ENCODE data around the gene SIDT2.

The SIDT2 gene

GRCh38 chr11:117230286-117230961, 51.9 kb downstream of the SIDT2 start:
- Histone ChIP-seq H3K4me3 (ENCODE audit: low read depth in 1 of 2, low read length in 2 of 2) (peak overlapping the region in 1 of 2 donors; percentile 95), H3K36me3 (ENCODE audit: insufficient read depth, low read length) (peaks cover 37% of the 10 kb centered on the region), H3K9ac (ENCODE audit: low read length) (no peak overlapping the region), H3K9me3 (ENCODE audit: low read length) (no peaks in the 10 kb centered on the region), H3K27ac (ENCODE audit: low read depth, low read length) (no peak overlapping the region), H3K27me3 (ENCODE audit: control insufficient read depth in 1 of 2, insufficient read depth in 2 of 2, low read length in 2 of 2) (no peaks in the 10 kb centered on the region), H3K4me1 (ENCODE audit: insufficient read depth, low read length) (peaks cover 21% of the 10 kb centered on the region)

DNA sequence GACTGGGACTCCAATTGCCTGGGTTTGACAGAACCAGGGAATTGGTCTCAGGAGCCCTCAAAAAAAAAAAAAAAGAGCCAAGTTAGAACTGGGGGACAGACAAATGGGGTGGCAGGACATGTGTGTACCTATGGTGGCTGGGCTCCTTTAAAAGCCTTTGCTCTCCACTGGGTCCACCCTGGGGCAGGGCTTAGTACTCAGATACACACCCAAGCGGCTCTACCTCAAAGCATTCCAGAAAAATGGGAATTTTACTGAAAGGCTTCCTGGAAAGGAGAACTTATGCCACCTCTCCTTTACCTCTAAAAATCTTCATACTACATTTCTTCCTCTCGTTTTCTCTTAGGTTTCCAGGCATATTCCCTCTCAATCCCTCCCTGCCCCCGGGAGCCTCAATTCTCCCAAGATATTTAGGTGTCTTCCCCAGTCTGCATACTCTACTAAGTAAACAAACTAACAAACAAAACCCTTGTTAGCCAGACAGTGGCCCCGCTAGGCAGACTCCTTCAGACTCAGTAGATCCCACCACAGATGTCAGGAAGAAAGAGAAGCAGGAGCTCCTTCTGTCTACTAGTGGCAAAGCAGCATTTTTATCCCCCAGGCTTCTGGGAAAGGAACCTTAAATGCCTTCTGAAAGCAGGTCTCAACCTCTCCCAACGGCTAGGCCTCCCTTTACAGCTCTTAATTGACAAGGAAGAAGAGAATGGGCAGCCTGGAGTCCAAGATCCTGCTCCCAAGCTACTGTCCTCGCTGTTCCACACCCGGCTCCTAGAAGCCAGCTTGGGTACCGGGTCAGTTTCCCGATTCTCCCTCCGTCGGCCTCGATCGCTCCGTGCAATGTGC, 52.7 kb downstream of the SIDT2 start:
- H3K4me1 ChIP-seq (ENCODE audit: insufficient read depth, low read length), result peaks cover 21% of the 10 kb centered on the region

DNA sequence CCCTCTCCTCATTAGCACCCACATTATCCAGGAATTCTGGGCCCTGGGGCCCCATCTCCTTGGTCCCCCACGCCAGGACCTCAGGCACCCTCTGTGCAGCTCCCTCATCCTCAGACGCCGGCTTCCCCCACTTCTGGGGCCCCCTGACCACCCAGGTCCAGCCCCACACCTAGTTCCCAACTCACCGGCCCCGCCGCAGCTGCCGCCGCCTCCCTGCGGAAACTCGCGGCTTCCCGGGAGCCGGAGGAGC, 53.2 kb downstream of the SIDT2 start, which contains the start of gene PCSK7:
Gene PCSK7, minus strand, starts transcription at position 232 of the 250 bp plus-strand sequence. CDS start 2,229 bp downstream, outside the sequence.
- Histone ChIP-seq H3K9me3 (ENCODE audit: low read length) (no peaks in the 10 kb centered on the region), H3K27me3 (ENCODE audit: control insufficient read depth in 1 of 2, insufficient read depth in 2 of 2, low read length in 2 of 2) (no peaks in the 10 kb centered on the region), H3K4me3 (ENCODE audit: low read depth in 1 of 2, low read length in 2 of 2) (peak within 1 kb of the TSS; percentile 91 to 95), H3K9ac (ENCODE audit: low read length) (peak within 1 kb of the TSS; percentile 74), H3K27ac (ENCODE audit: low read depth, low read length) (peak within 1 kb of the TSS; percentile 100), H3K4me1 (ENCODE audit: insufficient read depth, low read length) (peaks cover 21% of the 10 kb centered on the region), H3K36me3 (ENCODE audit: insufficient read depth, low read length) (peaks cover 30% of the 10 kb centered on the region)

More for the DNA sequence above, 52.7 kb downstream of the SIDT2 start:
- H3K27me3 ChIP-seq (ENCODE audit: control insufficient read depth in 1 of 2, insufficient read depth in 2 of 2, low read length in 2 of 2), result no peaks in the 10 kb centered on the region
- H3K36me3 ChIP-seq (ENCODE audit: insufficient read depth, low read length), result peaks cover 33% of the 10 kb centered on the region
- H3K9me3 ChIP-seq (ENCODE audit: low read length), result no peaks in the 10 kb centered on the region
- H3K9ac ChIP-seq (ENCODE audit: low read length), result peak overlapping the region; percentile 74
- peak overlapping the region; percentile 91 to 95 for H3K4me3 ChIP-seq (ENCODE audit: low read depth in 1 of 2, low read length in 2 of 2)
- H3K27ac ChIP-seq (ENCODE audit: low read depth, low read length), result peak overlapping the region; percentile 100

- Histone ChIP-seq H3K36me3 (ENCODE audit: insufficient read depth, low read length) (peaks cover 24% of the 10 kb centered on the region), H3K4me3 (ENCODE audit: low read depth in 1 of 2, low read length in 2 of 2) (peak within 1 kb of the TSS; percentile 91 to 95), H3K27ac (ENCODE audit: low read depth, low read length) (peak within 1 kb of the TSS; percentile 100), H3K4me1 (ENCODE audit: insufficient read depth, low read length) (peaks cover 21% of the 10 kb centered on the region), H3K27me3 (ENCODE audit: control insufficient read depth in 1 of 2, insufficient read depth in 2 of 2, low read length in 2 of 2) (no peaks in the 10 kb centered on the region), H3K9ac (ENCODE audit: low read length) (peak within 1 kb of the TSS; percentile 74), H3K9me3 (ENCODE audit: low read length) (no peaks in the 10 kb centered on the region)
These were observed 53.7 kb downstream of the SIDT2 start, which contains the start of gene RNF214 for GRCh38 chr11:117232092-117232878. Gene RNF214, plus strand, starts transcription at chr11:117232671. Its CDS starts 1,602 bp downstream, at chr11:117234273.

DNA sequence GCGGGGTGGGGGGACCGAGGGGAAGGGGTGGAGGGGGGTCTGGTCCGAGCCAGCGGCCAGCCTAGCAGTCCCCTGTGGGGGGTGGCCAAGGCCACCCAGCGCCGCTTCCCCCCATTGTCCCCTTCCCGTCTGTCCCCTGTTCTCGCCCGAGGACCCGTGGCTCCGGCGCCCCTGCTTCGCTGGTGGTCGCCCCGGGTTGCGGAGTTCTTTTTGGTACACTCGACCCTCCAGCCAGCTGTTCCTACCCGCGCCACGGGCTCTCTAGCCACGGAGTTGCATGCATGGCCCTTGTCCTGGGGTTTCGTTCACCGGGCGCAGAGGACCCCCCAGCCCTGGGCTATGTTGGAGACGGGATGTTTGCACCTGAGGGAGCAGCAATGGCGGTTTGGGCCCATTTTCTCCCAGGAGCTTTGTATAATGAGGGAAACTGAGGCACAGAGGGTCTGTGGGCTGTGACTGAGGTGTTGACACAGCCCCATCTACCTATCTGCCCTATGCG, 54.4 kb downstream of the SIDT2 start:
- H3K36me3 ChIP-seq (ENCODE audit: insufficient read depth, low read length), result peaks cover 20% of the 10 kb centered on the region
- H3K27ac ChIP-seq (ENCODE audit: low read depth, low read length), result peak overlapping the region; percentile 86
- peak overlapping the region; percentile 56 for H3K9ac ChIP-seq (ENCODE audit: low read length)
- H3K4me1 ChIP-seq (ENCODE audit: insufficient read depth, low read length), result peaks cover 21% of the 10 kb centered on the region
- H3K9me3 ChIP-seq (ENCODE audit: low read length), result no peaks in the 10 kb centered on the region
- no peaks in the 10 kb centered on the region for H3K27me3 ChIP-seq (ENCODE audit: control insufficient read depth in 1 of 2, insufficient read depth in 2 of 2, low read length in 2 of 2)
- peak overlapping the region; percentile 76 to 82 for H3K4me3 ChIP-seq (ENCODE audit: low read depth in 1 of 2, low read length in 2 of 2)

DNA sequence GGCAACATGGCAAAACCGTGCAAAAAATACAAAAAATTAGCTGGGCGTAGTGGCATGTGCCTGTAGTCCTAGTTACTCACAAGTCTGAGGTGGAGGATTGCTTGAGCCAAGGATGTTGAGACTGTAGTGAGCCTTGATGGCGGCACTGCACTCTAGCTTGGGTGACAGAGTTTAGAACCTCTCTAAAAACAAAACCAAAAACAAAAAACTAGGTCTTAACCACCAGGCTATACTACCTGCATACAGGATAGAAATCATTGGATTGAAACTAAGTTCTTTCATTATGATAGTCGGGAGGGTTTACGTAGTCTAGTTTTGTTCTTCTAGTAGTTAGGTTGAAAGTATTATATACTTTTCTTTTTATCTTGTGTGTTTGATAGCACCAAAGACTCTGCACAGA, 59.7 kb downstream of the SIDT2 start:
- H3K36me3 ChIP-seq (ENCODE audit: insufficient read depth, low read length), result peaks cover 17% of the 10 kb centered on the region
- H3K27ac ChIP-seq (ENCODE audit: low read depth, low read length), result no peak overlapping the region
- H3K4me1 ChIP-seq (ENCODE audit: insufficient read depth, low read length), result peaks cover 7% of the 10 kb centered on the region
- no peak overlapping the region for H3K4me3 ChIP-seq (ENCODE audit: low read depth in 1 of 2, low read length in 2 of 2)
- no peaks in the 10 kb centered on the region for H3K27me3 ChIP-seq (ENCODE audit: control insufficient read depth in 1 of 2, insufficient read depth in 2 of 2, low read length in 2 of 2)
- H3K9me3 ChIP-seq (ENCODE audit: low read length), result no peaks in the 10 kb centered on the region
- no peak overlapping the region for H3K9ac ChIP-seq (ENCODE audit: low read length)

GRCh38 chr11:117239295-117239694, 60.8 kb downstream of the SIDT2 start:
- peaks cover 1% of the 10 kb centered on the region for H3K4me1 ChIP-seq (ENCODE audit: insufficient read depth, low read length)
- no peaks in the 10 kb centered on the region for H3K9me3 ChIP-seq (ENCODE audit: low read length)
- H3K4me3 ChIP-seq (ENCODE audit: low read depth in 1 of 2, low read length in 2 of 2), result no peak overlapping the region
- peaks cover 25% of the 10 kb centered on the region for H3K36me3 ChIP-seq (ENCODE audit: insufficient read depth, low read length)
- no peak overlapping the region for H3K9ac ChIP-seq (ENCODE audit: low read length)
- H3K27me3 ChIP-seq (ENCODE audit: control insufficient read depth in 1 of 2, insufficient read depth in 2 of 2, low read length in 2 of 2), result no peaks in the 10 kb centered on the region
- H3K27ac ChIP-seq (ENCODE audit: low read depth, low read length), result no peak overlapping the region
